HG03135 (cell line): ENCODE data around the gene PLPPR1.
"Not testable (repeated sequence)": the region's sequence is repeated elsewhere in the genome, so short reads cannot be mapped to it uniquely, and the experiment has no call there.

Experiments
- ATAC-seq: cut with Tn5 transposase; IDR thresholded peaks from one replicate; pipeline ENCODE4 v1.9.1; 2021; ENCODE audit warnings: mild to moderate bottlenecking, moderate library complexity; ENCODE audit not compliant: unreplicated experiment

Gene PLPPR1

GRCh38 chr9:101119206-101119819 is 90.8 kb downstream of the PLPPR1 start:
- no peak for ATAC-seq

- ATAC-seq = no peak
Observed at GRCh38 chr9:101121836-101122399, 93.4 kb downstream of the PLPPR1 start.

- no peak for ATAC-seq
Observed at GRCh38 chr9:101126556-101126955, 98.0 kb downstream of the PLPPR1 start.

GRCh38 chr9:101127369-101127768 is 98.8 kb downstream of the PLPPR1 start:
- ATAC-seq = not testable (repeated sequence)

GRCh38 chr9:101128623-101129022 is 100.1 kb downstream of the PLPPR1 start:
- ATAC-seq = no peak

- ATAC-seq = no peak
Observed at GRCh38 chr9:101130054-101130453, 101.5 kb downstream of the PLPPR1 start.

- no peak for ATAC-seq
Observed at GRCh38 chr9:101131326-101131725, 102.8 kb downstream of the PLPPR1 start.

GRCh38 chr9:101132801-101133200 is 104.3 kb downstream of the PLPPR1 start:
- ATAC-seq = no peak

GRCh38 chr9:101138509-101138908 is 110.0 kb downstream of the PLPPR1 start:
- ATAC-seq = no peak

GRCh38 chr9:101139082-101139481 is 110.6 kb downstream of the PLPPR1 start:
- no peak for ATAC-seq

- no peak for ATAC-seq
Observed at GRCh38 chr9:101140764-101141163, 112.2 kb downstream of the PLPPR1 start.

- ATAC-seq = no peak
Observed at GRCh38 chr9:101146508-101146907, 118.0 kb downstream of the PLPPR1 start.

- ATAC-seq = no peak
Observed at GRCh38 chr9:101148344-101148743, 119.8 kb downstream of the PLPPR1 start.

GRCh38 chr9:101158361-101158760 is 129.8 kb downstream of the PLPPR1 start:
- ATAC-seq = no peak

- ATAC-seq = no peak
Observed at GRCh38 chr9:101162231-101162630, 133.7 kb downstream of the PLPPR1 start.

GRCh38 chr9:101165131-101165530 is 136.6 kb downstream of the PLPPR1 start:
- no peak for ATAC-seq

- ATAC-seq = no peak
Observed at GRCh38 chr9:101167490-101168134, 139.1 kb downstream of the PLPPR1 start.

GRCh38 chr9:101172616-101173015 is 144.1 kb downstream of the PLPPR1 start:
- ATAC-seq = no peak

GRCh38 chr9:101173907-101174306 is 145.4 kb downstream of the PLPPR1 start:
- no peak for ATAC-seq

GRCh38 chr9:101176384-101176783 is 147.9 kb downstream of the PLPPR1 start:
- no peak for ATAC-seq

- ATAC-seq = no peak
Observed at GRCh38 chr9:101184813-101185278, 156.3 kb downstream of the PLPPR1 start.

- no peak for ATAC-seq
Observed at GRCh38 chr9:101191723-101192122, 163.2 kb downstream of the PLPPR1 start.
